ENCODE results near the gene NHLH2. TPM values are rescaled to one million over a fixed set of nuclear protein-coding genes. Genes with fewer than 3 reads are reported as not detected.

NHLH2 gene
- total and polyA plus RNA-seq, 2 donors (not counting 1 experiment from before 2014, with no cell fraction given), result not detected

DNA sequence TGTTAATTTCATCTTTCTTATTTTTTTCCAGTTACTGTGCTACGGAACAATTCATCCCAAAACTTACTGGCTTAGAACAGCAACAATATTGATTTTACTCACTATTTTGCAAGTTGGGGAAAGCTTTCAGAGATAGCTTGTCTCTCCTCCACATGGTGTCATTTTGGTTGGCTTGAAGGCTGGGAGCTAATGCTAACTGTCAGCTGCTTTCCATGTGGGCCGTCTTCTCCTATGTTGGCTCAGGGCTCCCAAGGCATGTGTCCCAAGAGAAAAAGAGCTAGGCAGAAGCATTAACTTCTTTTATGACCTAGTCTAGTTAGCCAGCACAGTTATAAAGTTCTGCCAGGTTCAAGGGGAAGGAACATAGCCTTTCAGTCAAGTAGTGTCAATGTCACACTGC is 38.5 kb downstream of the NHLH2 start:
- Histone ChIP-seq H3K36me3 (replicated peaks in 1 of 2; ENCODE audit: control extremely low read depth in 1 of 2, control insufficient read depth in 1 of 2, extremely low read depth in 1 of 2, insufficient read depth in 2 of 2, low read length in 1 of 2) (no peaks in the 10 kb centered on the region), H3K27me3 (replicated peaks in 1 of 4; ENCODE audit: control extremely low read depth in 1 of 4, control insufficient read depth in 3 of 4, insufficient read depth in 4 of 4, low read length in 3 of 4) (no peaks in the 10 kb centered on the region), H3K9me3 (ENCODE audit: control extremely low read depth in 1 of 3, control insufficient read depth in 2 of 3, insufficient read depth in 1 of 3, low read length in 2 of 3) (peaks cover 0 to 2% (median 0%) of the 10 kb centered on the region in 3 donors), H3K9ac (ENCODE audit: low read length) (no peak overlapping the region), H3K4me3 (ENCODE audit: control extremely low read depth in 1 of 5, extremely low read depth in 1 of 5, insufficient read depth in 1 of 5, low read depth in 2 of 5, low read length in 4 of 5) (no peak overlapping the region), H3K4me1 (ENCODE audit: control insufficient read depth in 2 of 2, insufficient read depth in 2 of 2, low read length in 2 of 2) (no peaks in the 10 kb centered on the region), H3K4me2 (replicated peaks; ENCODE audit: low read depth, low read length, poor library complexity, severe bottlenecking) (no peak overlapping the region), H3K27ac (ENCODE audit: low read length in 2 of 2) (no peak overlapping the region), H2AFZ (ENCODE audit: insufficient read depth, low read depth, low read length, poor library complexity, severe bottlenecking) (no peak overlapping the region), H4K20me1 (ENCODE audit: control insufficient read depth, insufficient read depth, low read length, poor library complexity, severe bottlenecking) (no peaks in the 10 kb centered on the region), H3K79me2 (ENCODE audit: control insufficient read depth, insufficient read depth, low read length) (no peaks in the 10 kb centered on the region)
- ChIA-PET CTCF (no interaction called here), POLR2A (no interaction called here)
- H3K4me1 Mint-ChIP-seq, result no peaks in the 10 kb centered on the region
- TF ChIP-seq EZH2 (IDR thresholded peaks at IDR 0.05; ENCODE audit: borderline replicate concordance, insufficient read depth, low read depth, low read length, poor library complexity, severe bottlenecking), result no peak
- TF ChIP-seq, protein P1, sequence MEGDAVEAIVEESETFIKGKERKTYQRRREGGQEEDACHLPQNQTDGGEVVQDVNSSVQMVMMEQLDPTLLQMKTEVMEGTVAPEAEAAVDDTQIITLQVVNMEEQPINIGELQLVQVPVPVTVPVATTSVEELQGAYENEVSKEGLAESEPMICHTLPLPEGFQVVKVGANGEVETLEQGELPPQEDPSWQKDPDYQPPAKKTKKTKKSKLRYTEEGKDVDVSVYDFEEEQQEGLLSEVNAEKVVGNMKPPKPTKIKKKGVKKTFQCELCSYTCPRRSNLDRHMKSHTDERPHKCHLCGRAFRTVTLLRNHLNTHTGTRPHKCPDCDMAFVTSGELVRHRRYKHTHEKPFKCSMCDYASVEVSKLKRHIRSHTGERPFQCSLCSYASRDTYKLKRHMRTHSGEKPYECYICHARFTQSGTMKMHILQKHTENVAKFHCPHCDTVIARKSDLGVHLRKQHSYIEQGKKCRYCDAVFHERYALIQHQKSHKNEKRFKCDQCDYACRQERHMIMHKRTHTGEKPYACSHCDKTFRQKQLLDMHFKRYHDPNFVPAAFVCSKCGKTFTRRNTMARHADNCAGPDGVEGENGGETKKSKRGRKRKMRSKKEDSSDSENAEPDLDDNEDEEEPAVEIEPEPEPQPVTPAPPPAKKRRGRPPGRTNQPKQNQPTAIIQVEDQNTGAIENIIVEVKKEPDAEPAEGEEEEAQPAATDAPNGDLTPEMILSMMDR (IDR thresholded peaks at IDR 0.05), result no peak
- no peak overlapping the region for H3K27ac Mint-ChIP-seq
- H3K4me3 Mint-ChIP-seq, result no peak overlapping the region
- 86% methylated on average over 1 of the region's 2 CpGs for WGBS (ENCODE audit: insufficient coverage)
- H3K27me3 Mint-ChIP-seq, result peaks cover 14% of the 10 kb centered on the region
- intact Hi-C loops (cut with micrococcal nuclease), result no loop called here
- DNase-seq, result no peak
- no peak for ATAC-seq (ENCODE audit: low read depth)
- H3K9me3 Mint-ChIP-seq (ENCODE audit: insufficient read depth), result no peaks in the 10 kb centered on the region

DNA sequence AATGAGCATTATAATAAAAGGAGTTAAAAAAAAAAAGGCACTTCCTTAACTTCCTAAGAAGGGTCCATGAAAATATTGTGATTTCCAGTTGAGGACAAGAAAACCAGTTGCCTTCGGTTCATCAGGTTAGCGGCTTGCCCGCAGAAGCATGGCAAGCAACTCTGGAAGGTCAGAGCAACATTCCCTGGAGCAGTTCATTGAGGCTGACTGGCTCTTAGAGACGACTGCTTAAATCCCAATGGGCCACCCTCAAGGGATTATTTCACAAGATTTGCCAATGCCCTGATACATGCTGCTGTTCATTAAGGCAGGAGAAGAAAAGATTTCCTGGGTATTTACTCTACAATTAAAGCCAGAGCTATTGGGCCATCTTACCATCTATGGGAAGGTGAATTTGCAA is 43.4 kb downstream of the NHLH2 start:
- Histone ChIP-seq H4K20me1 (ENCODE audit: control insufficient read depth, insufficient read depth, low read length, poor library complexity, severe bottlenecking) (no peaks in the 10 kb centered on the region), H3K79me2 (ENCODE audit: control insufficient read depth, insufficient read depth, low read length) (no peaks in the 10 kb centered on the region), H3K4me3 (ENCODE audit: control extremely low read depth in 1 of 5, extremely low read depth in 1 of 5, insufficient read depth in 1 of 5, low read depth in 2 of 5, low read length in 4 of 5) (no peak overlapping the region), H3K9me3 (ENCODE audit: control extremely low read depth in 1 of 3, control insufficient read depth in 2 of 3, insufficient read depth in 1 of 3, low read length in 2 of 3) (peaks cover 0 to 4% (median 0%) of the 10 kb centered on the region in 3 donors), H3K27me3 (replicated peaks in 1 of 4; ENCODE audit: control extremely low read depth in 1 of 4, control insufficient read depth in 3 of 4, insufficient read depth in 4 of 4, low read length in 3 of 4) (peaks cover 0 to 7% (median 0%) of the 10 kb centered on the region in 4 experiments), H3K9ac (ENCODE audit: low read length) (no peak overlapping the region), H2AFZ (ENCODE audit: insufficient read depth, low read depth, low read length, poor library complexity, severe bottlenecking) (no peak overlapping the region), H3K27ac (ENCODE audit: low read length in 2 of 2) (no peak overlapping the region), H3K4me2 (replicated peaks; ENCODE audit: low read depth, low read length, poor library complexity, severe bottlenecking) (no peak overlapping the region), H3K4me1 (ENCODE audit: control insufficient read depth in 2 of 2, insufficient read depth in 2 of 2, low read length in 2 of 2) (no peaks in the 10 kb centered on the region), H3K36me3 (replicated peaks in 1 of 2; ENCODE audit: control extremely low read depth in 1 of 2, control insufficient read depth in 1 of 2, extremely low read depth in 1 of 2, insufficient read depth in 2 of 2, low read length in 1 of 2) (no peaks in the 10 kb centered on the region)
- CTCF ChIA-PET, result interaction anchor here (0.6 to 1.4 kb wide), 2 partner anchors 9 to 26 kb away, joined by 3 read pairs; no protein-coding TSS in a partner anchor
- H3K27ac Mint-ChIP-seq, result no peak overlapping the region
- ATAC-seq (ENCODE audit: low read depth) (no peak), DNase-seq (no peak)
- no peak overlapping the region for H3K4me3 Mint-ChIP-seq
- no peaks in the 10 kb centered on the region for H3K4me1 Mint-ChIP-seq
- 92% methylated on average over 3 of the region's 4 CpGs for WGBS (ENCODE audit: insufficient coverage)
- no peaks in the 10 kb centered on the region for H3K9me3 Mint-ChIP-seq (ENCODE audit: insufficient read depth)
- H3K27me3 Mint-ChIP-seq, result peaks cover 17% of the 10 kb centered on the region
- POLR2A ChIA-PET, result no interaction called here
- intact Hi-C loops (cut with micrococcal nuclease), result no loop called here
- TF ChIP-seq EZH2 (IDR thresholded peaks at IDR 0.05; ENCODE audit: borderline replicate concordance, insufficient read depth, low read depth, low read length, poor library complexity, severe bottlenecking), result no peak
- TF ChIP-seq, protein P1 (IDR thresholded peaks at IDR 0.05), result no peak
